HG03280 (cell line): Measurements from ENCODE around the gene DEF6.

ENCODE experiments used
- ATAC-seq: cut with Tn5 transposase; IDR thresholded peaks from one replicate; pipeline ENCODE4 v1.9.1; 2021; ENCODE audit warnings: mild to moderate bottlenecking, moderate library complexity; ENCODE audit not compliant: unreplicated experiment

DEF6 gene

DNA sequence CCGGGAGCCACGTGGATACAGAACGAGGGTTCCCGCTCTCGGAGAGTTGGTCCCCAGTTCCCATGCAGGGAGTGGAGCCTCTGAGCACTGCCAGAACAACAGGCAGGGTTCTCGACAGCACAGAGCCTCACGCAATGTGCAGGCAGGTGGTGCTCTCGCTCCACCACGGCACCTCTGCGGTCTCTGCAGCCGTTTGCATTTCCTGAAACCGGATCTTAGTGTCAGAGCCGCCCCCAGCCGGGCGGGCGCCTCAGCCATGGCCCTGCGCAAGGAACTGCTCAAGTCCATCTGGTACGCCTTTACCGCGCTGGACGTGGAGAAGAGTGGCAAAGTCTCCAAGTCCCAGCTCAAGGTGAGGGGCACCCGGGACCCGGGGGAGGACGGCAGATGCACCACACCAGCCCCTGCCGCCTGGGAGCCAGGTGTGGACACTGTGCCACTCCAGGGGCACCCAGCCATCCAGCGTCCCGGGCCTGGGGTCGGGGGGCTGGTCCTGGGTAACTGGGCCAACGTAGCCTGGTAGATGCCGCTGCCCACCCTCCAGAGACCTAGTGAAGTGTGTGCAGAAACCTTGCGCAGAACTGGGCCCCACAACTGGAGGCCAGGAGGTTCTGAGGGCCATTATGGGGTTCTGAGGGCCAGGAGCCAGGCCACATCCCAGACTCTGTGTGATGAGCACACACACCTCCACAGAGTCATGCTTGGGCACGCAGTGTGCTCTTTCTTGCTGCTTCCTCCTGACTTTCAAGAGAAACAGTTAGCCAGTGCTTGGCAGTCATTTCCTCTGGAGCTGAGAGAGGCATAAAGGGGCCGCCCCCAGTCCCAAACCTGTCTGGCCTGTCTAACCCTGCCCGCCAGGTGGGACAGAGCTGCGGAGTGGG is at the start of gene DEF6:
Gene DEF6, plus strand, starts transcription at position 218 of the 881 bp plus-strand sequence. Its CDS starts 39 bp downstream, at position 257.
- peak; percentile 69 for ATAC-seq

DNA sequence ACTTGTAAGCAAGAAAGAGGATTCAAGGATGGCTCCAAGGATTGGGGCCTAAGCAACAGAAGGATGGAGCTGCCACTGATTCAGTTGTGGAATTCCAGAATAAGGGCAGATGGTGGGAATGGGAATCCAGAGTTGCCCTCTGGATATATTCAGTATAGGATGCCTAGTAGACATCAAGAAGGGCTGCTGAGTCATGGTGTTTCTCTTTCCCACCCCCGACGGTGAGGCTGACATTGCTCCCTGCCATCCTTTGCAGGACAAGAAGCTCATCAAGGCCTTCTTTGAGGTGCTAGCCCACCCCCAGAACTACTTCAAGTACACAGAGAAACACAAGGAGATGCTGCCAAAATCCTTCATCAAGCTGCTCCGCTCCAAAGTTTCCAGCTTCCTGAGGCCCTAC is 49.3 kb upstream of the DEF6 start:
- no peak for ATAC-seq

- no peak for ATAC-seq
Measured at GRCh38 chr6:35248965-35249364, 48.7 kb upstream of the DEF6 start.

DNA sequence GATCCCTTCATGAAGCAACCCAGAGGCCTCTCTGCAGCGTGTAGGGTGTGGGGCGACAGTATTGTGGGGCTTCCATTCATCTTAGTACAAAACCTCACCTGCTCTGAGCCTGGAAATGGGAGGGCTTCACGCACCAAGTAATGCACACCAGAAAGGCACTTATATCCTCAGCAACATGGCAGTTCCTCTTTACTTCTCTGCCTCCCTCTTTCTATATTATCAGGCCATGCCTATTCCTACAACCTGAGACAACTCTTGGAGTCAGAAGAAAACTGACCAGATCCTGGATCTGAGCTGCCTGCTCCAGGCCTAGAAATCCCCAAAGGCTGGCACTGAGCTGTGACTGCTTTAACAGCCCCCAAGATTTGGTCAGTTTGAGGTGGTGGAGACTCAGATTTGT is 45.7 kb upstream of the DEF6 start:
- ATAC-seq, result no peak

- no peak for ATAC-seq
Measured at GRCh38 chr6:35253249-35253648, 44.4 kb upstream of the DEF6 start.

DNA sequence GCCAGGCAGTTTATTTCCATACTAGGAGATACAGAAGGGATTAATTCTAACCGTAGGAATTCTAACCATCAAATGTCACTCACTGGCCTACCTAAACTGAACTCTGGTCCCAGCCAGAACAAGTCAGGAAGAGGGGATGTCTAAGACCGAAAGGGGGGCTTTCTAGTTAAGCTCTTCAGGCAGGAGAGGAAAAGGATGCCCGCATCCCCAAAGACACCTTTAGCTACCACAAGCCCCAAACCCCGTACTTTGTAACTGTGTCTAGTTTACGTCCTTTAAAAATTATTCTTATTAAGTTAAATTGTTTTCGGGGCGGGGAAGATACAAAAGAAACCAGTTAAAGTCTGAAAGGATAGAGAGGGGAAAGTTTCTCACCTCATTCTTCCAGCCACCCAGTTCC is 39.3 kb upstream of the DEF6 start:
- no peak for ATAC-seq

- ATAC-seq, result peak; percentile 5
Measured at GRCh38 chr6:35258858-35259193, 38.8 kb upstream of the DEF6 start.

- ATAC-seq, result peak; percentile 87
Measured at GRCh38 chr6:35259194-35259947, 38.2 kb upstream of the DEF6 start, which contains the start of gene ZNF76. TSS of gene ZNF76 (plus strand) at chr6:35259735. CDS start at chr6:35281152, 21,417 bp downstream.

- peak; percentile 38 for ATAC-seq
Measured at GRCh38 chr6:35259948-35260590, 37.5 kb upstream of the DEF6 start.

DNA sequence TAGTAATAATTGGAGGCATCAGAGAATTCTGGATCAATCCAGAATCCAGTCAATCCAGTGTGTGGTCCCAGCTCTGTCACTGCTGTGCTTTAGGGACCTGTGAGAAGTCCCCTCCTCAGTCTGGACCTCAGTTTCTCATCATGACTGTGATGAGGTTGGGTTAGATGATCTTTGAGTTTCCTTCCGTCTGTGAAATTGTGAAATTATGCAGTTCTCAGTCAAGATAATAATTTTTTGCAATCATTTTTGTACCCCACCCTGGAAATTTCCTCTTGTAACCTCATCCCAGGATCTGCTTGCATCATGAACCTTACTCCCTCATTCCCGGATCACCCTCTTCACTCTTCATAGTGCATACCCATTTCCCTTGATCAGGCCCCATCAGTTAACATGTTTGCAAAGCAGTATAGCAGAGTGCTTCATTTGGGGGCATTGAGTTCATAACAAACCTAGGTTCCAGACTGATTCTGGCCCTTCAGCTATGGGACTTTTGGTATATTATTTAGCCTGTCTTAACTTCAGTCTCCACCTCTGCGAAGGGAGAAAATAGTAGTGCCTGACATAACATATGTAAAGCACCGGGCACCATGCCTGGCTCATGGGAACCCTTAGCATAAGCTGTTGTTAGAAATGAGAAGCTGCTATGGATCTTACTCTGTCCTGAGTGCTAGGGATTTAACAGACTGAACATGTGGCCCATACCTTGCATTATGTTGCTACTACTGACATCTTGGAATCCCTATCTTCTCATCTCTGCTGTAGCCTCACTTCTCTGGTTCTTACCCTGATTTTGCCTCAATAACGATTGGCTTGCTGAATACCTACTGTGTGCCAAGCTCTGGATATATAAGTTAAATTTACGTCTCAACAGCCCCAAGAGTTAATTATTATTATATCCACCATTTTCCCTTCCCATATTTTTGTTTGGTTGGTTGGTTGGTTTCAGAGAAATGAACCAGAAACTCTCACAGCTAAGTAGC is 36.7 kb upstream of the DEF6 start:
- ATAC-seq, result no peak

GRCh38 chr6:35262596-35262995 is 35.0 kb upstream of the DEF6 start:
- no peak for ATAC-seq

DNA sequence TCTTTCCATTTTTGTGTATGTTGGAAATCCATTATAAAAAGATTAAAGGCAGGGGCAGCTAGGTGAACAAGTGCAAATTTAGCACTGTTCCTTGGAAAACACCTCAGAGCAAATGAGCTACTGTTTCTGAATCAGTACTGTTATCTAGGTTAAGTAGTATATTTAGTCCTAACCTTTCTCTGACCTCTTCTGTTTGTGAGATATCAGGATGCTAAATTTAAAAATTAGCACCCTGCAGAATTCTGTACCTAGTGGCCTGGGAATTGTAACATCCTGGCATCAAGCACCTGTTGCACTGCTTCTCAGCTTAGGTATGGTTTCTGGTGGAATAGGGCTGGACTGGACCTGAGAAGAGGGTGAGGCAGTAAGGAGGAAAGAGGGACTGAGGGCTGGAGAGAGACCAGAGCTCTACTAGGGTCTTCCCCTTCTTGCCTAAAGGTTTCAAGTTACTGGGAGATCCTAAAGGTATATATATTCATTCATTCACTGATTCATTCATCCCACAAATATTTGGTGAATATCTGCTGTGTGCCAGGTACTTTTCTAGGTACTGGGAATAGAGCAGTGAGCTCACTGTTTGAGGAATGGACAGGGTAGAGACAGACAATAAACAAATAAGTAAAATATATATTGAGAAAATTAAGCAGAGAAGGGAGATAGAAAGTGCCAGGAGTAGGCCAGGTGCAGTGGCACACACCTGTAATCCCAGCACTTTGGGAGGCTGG is 32.9 kb upstream of the DEF6 start:
- ATAC-seq, result no peak

GRCh38 chr6:35265523-35265922 is 32.1 kb upstream of the DEF6 start:
- no peak for ATAC-seq

- no peak for ATAC-seq
Measured at GRCh38 chr6:35267446-35267845, 30.2 kb upstream of the DEF6 start.

DNA sequence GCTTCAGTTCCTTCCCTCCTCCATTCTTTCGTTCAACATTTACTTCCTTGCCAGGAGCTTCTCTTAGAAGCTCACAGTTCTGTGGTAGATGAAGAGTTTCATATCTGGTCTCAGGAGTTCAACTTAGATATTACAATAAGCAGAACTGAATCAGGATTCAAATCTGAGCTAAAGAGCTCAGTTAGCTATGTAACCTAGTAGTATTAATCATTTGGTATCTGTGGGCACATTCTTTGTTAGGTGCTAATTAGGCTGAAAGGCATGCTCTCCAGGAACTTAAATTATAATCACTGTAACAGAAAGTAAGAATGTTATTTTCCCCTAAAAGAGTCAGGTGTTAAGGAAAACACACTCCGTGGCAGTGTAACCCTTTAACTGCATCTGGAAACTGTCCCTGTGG is 29.7 kb upstream of the DEF6 start:
- no peak for ATAC-seq

- ATAC-seq, result no peak
Measured at GRCh38 chr6:35272005-35272404, 25.6 kb upstream of the DEF6 start.

GRCh38 chr6:35273822-35274559 is 23.6 kb upstream of the DEF6 start:
- ATAC-seq, result no peak

- no peak for ATAC-seq
Measured at GRCh38 chr6:35275744-35276260, 21.8 kb upstream of the DEF6 start.

DNA sequence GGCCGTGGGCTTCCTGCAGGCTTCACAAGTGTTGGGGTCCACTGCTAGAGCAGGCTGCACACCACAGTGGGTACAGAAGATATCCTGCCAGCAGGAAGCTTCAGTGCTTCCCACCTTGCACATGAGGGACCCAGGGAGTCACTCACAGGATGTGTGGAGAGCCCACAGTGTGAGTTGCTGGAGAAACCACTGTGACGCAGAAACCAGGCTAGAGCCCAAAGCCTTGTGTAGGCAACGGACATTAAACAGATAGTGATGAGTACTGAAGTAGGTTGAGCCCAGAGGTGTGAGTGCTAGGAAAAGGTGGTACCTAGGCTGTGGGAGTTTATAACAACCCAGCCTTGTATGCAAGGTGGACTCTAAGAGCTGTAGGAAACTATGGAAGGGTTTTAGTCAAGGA is 18.9 kb upstream of the DEF6 start:
- ATAC-seq, result no peak
